Measurements from ENCODE around the gene NFIC.

DNA sequence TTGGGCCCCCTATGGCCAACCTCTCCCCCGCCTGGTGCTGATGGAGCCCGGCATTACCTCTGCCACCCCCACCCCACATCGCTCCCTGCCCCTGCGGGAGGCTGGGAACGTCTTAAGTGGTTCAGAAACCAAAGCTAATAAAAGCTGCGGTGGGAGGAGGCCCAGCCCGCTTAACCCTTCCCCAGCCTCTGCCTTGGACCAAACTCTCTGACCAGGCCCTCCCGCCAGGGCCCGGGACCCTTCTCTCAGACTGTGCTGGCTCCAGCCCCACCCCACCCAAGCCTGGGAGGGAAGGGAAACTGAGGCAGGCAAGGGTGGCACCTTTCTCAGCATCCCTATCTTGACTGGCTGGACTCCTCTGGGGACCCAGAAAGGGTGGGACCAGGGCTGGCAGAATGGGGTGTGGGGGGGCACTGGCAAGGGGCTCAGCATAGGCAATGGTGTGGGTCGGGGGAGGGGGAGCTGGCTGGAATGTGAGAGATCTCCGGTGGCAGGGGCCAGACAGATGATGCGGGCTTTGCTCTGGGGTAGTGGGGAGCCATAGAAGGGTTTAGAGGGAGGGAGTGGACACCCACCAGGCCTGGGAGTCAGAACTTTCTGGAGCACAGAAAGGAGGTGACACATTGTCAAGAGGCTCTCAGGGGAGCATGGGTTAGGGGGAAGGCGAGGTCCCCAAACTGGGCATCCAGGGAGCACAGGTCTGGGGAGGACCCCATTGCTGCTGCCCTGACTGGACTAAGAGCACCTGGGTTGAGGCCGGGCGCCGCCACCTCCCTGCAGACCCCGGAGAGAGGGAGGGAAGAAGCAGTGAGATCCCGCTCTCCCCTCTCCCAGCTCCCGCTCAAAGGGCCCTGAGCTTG, 92.1 kb downstream of the NFIC start:
- TF ChIP-seq, protein P1, sequence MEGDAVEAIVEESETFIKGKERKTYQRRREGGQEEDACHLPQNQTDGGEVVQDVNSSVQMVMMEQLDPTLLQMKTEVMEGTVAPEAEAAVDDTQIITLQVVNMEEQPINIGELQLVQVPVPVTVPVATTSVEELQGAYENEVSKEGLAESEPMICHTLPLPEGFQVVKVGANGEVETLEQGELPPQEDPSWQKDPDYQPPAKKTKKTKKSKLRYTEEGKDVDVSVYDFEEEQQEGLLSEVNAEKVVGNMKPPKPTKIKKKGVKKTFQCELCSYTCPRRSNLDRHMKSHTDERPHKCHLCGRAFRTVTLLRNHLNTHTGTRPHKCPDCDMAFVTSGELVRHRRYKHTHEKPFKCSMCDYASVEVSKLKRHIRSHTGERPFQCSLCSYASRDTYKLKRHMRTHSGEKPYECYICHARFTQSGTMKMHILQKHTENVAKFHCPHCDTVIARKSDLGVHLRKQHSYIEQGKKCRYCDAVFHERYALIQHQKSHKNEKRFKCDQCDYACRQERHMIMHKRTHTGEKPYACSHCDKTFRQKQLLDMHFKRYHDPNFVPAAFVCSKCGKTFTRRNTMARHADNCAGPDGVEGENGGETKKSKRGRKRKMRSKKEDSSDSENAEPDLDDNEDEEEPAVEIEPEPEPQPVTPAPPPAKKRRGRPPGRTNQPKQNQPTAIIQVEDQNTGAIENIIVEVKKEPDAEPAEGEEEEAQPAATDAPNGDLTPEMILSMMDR (IDR thresholded peaks at IDR 0.05): no peak
- no peak for TF ChIP-seq POLR2A (IDR thresholded peaks at IDR 0.05)
